Measurements from ENCODE around the gene ARFRP1. TPM values are rescaled to one million over a fixed set of nuclear protein-coding genes. Genes with fewer than 3 reads are reported as not detected.

Gene ARFRP1
- total RNA-seq, 1 experiment from 2014 or later = 30.2 TPM

- TF ChIP-seq USF2 (CRISPR knock-in tag; IDR thresholded peaks at IDR 0.05) (no peak), NR1H2 (CRISPR knock-in tag; IDR thresholded peaks at IDR 0.05) (no peak), SMAD4 (CRISPR knock-in tag; IDR thresholded peaks at IDR 0.05) (no peak), ZNF425 (CRISPR knock-in tag; conservative IDR thresholded peaks at IDR 0.05) (no peak), MXD4 (CRISPR knock-in tag; IDR thresholded peaks at IDR 0.05; ENCODE audit: borderline replicate concordance) (no peak), ZNF512 (CRISPR knock-in tag; IDR thresholded peaks at IDR 0.05; ENCODE audit: borderline replicate concordance) (no peak), ELF4 (CRISPR knock-in tag; IDR thresholded peaks at IDR 0.05; ENCODE audit: low read depth) (no peak), ZNF121 (CRISPR knock-in tag; IDR thresholded peaks at IDR 0.05) (no peak), ZNF416 (CRISPR knock-in tag; IDR thresholded peaks at IDR 0.05) (no peak), AFF4 (CRISPR knock-in tag; IDR thresholded peaks at IDR 0.05; ENCODE audit: borderline replicate concordance) (no peak), FOXP4 (CRISPR knock-in tag; IDR thresholded peaks at IDR 0.05) (0 out of 2 replicates have a peak, but pooled peaks have one; percentile 34), ZNF317 (CRISPR knock-in tag; IDR thresholded peaks at IDR 0.05; ENCODE audit: borderline replicate concordance, low read depth) (0 out of 2 replicates have a peak, but pooled peaks have one; percentile 31), E2F4 (CRISPR knock-in tag; IDR thresholded peaks at IDR 0.05; ENCODE audit: borderline replicate concordance, low read depth) (no peak), ZMAT4 (CRISPR knock-in tag; IDR thresholded peaks at IDR 0.05) (no peak), IRF2 (CRISPR knock-in tag; IDR thresholded peaks at IDR 0.05; ENCODE audit: borderline replicate concordance, low read depth) (no peak), ARID4B (CRISPR knock-in tag; IDR thresholded peaks at IDR 0.05; ENCODE audit: borderline replicate concordance) (no peak)
Observed at GRCh38 chr20:63737945-63738686, 30.3 kb upstream of the ARFRP1 start (continued).
